Astrocyte of the cerebellum (primary cell): ENCODE measurements around the gene FUT3.
"Not testable (repeated sequence)": the region's sequence is repeated elsewhere in the genome, so short reads cannot be mapped to it uniquely, and the experiment has no call there.

Source experiments
- DNase-seq: peaks from one replicate; pipeline ENCODE4 v3.0.0-alpha.2; 2011; ENCODE audit warnings: low read depth
- H3K4me3 ChIP-seq: 2 replicates; pipeline ENCODE4 v1.5.1; 2011; ENCODE audit warnings: mild to moderate bottlenecking, low read depth, low read length, moderate library complexity
- CTCF ChIP-seq: IDR thresholded peaks from 2 replicates; pipeline ENCODE4 v1.5.1; 2012; ENCODE audit warnings: low read length, low read depth, moderate library complexity, mild to moderate bottlenecking; ENCODE audit errors: missing control alignments
- in situ Hi-C: cut with HindIII; loops from 2 replicates; pipeline ENCODE4 v1.10.0; 2017; ENCODE audit warnings: low sequenced_read_pairs

The FUT3 gene

DNA sequence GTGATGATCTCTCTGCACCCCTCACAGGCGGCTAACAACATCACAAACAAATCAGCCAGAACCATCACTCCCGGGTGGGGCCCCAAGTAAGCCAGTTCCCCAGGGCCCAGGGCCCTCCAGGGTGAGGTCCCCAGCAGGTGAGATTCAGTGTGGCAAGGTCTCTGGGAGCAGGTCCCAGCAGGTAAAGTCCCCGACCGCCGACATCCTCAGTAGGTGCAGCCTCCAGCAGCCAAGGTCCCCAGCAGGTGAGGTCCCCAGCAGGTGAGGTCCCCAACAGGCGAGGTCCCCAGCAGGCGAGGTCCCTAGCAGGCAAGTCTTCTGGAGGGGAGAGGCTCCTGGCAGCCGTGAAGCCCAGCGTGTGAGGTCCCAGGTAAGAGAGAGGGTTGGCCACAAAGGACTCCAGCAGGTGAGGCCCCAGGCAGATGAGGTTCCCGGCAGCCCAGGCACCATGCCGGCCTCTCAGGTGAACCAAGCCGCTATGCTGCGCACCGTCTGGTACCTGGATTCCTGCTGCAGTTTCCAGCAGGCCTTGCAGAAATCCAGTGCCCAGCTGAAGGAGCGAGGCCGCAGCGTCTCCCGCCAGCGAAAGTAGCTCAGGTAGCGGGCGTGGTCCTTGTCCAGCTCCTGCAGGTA is 7.8 kb downstream of the FUT3 start:
- no peak for TF ChIP-seq CTCF
- DNase-seq = no peak
- in situ Hi-C loops = no loop called here
- no peak overlapping the region for H3K4me3 ChIP-seq

DNA sequence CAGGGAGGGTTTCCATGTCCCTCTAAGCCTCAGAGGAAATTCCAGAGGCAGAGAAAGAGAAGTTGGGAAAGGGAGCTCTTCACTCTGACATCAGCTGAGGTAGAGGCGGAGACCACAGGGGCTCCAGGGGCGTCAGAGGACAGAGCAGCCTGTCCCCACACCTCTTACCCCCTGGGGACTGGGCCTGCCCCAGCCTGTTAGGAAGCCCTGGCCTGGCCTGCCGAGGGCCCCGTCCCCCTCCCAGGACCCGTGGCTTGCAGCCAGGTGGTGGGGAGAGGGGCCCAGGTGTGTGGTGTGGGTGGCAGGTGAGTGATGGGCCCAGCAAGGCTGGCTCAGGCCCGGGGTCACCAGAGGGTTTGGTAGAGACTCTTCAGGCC is 9.5 kb downstream of the FUT3 start:
- H3K4me3 ChIP-seq, DNase-seq, in situ Hi-C loops: not testable (repeated sequence)

DNA sequence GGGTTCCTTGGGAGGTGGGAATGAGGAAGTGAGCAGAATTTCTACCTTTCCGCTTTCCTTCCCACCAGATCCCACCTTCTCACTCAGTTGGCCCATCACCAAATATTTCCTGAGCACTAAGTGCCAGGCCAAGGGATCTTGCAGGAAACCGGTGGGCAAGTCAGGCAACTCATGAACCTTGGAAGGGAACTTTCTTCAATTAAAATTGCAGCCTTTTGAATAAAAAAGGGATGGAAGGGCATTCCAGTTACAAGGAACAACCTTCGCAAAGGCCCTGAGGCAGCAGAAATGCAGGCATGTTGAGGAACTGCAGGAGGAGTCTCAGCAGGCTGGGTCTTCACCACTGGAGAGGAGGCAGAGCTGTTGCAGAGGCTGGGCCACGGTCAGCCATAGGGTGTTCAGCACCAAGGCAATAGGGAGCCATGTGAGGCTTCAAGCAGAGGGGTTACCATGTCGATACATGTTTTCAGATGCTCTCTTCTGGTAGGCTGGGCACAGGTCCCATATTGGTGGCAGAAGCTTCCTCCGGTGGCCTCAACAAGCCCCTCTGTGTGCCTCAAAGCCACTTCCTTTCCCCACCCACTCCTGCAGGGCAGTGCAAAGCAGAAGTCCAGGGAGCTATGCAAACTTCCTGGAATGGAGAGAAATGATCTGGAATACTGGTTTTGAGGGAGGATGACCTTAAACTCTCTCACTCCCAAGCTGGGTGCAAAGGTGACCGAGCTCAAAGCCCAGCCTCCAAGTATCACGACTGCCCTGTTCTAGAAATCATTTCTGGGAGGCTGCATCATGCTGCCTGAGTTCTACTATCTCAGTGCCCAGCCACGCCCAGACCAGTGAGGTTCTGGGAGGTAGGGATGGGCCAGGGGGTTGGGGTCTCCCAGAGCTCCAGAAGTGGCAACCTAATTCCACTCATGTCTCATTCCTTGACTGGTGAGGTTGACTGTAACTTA is 11.9 kb downstream of the FUT3 start, which contains the start of gene FUT6:
FUT6 (minus strand) TSS at position 638 of the 953 bp plus-strand sequence. CDS start 7,135 bp downstream, outside the sequence.
- DNase-seq = no peak
- in situ Hi-C loops = no loop called here
- H3K4me3 ChIP-seq = no peak within 1 kb of the TSS
- no peak for TF ChIP-seq CTCF

DNA sequence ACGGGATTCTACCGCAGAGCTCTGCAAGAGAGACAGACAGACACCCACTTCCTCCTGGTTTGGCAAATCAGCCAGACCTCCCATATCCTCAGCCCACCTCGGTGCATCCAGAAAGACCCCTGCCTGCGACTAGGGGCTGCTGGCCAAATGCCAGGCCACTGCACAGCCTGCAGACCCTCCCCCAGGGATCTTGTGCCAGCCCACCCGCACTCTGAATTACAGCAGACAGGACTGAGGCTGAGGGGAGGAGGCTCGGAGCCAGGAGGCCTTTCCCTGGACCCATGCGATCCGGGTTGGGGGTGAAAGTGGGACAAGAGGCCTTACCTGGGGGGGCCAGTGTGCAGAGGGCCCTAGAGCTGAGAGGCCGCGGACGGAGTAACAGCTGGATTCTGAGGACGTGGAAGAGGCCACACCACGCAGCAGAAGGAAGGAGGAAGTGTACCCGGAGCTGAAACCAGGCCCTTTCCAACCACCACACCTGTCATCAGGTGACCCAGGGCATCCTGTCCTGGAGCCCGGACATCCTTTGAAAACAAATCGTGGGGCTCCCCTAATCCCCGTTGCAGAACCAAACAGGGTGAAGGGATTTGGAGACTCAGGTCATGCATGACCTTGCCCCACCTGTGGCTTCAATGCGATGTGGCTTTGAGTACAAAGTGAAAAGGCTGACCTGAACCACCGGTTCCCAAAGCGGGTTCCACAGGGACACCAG is 12.7 kb downstream of the FUT3 start:
- in situ Hi-C loops = no loop called here
- no peak overlapping the region for H3K4me3 ChIP-seq
- TF ChIP-seq CTCF = no peak
- no peak for DNase-seq

DNA sequence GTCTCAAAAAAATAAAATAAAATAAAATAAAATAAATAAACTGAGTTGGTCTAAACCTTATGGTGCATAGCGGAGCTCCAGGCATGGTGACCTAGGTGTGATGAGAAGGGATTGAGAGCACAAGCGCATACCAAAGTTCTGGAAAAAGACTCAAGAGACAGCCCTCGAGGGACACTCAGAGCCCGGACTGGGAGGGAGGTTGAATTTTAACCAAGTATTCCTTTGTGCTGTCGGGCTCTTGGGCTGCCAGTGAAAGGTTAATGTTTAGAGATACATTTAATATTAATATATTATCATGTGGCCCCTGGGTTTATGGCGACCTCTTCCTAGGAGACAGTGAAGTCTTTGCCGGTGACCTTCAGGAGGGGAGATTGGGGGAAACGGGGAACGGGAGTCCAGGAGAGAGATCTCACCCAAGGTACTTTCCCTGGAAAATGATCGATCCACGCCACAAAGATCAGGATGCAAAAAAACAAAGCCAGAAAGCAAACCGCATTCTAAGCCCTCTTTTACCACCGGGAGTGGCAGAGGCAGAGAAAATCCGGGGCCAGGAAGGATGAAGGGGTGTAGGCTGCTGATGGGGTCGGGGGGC is 13.4 kb downstream of the FUT3 start:
- no peak for DNase-seq
- TF ChIP-seq CTCF = no peak
- no peak overlapping the region for H3K4me3 ChIP-seq
- in situ Hi-C loops = no loop called here

- DNase-seq = no peak
- in situ Hi-C loops = no loop called here
- H3K4me3 ChIP-seq = no peak overlapping the region
- TF ChIP-seq CTCF = no peak
These were observed 18.6 kb downstream of the FUT3 start for GRCh38 chr19:5832527-5833216.
